Vagina (tissue), 2 donors: ENCODE results near the gene TMEM44. TPM values are rescaled to one million over a fixed set of nuclear protein-coding genes. Genes with fewer than 3 reads are reported as not detected.

Experiments
- DNase-seq, 2 donors: peaks; one replicate each; pipeline ENCODE4 v3.0.0-alpha.2; 2017; ENCODE audit errors: extremely low spot score in 2 of 2
- H3K27ac ChIP-seq: fragments of 200-600 bp; sonication (generic); one replicate; pipeline ENCODE4 v1.5.1; 2019
- H3K27me3 ChIP-seq: fragments of 200-600 bp; sonication (generic); one replicate; pipeline ENCODE4 v1.5.1; 2019
- H3K36me3 ChIP-seq, 2 donors: fragments of 200-600 bp; sonication (generic); one replicate each; pipeline ENCODE4 v1.5.1; 2017 to 2019
- H3K4me1 ChIP-seq: fragments of 200-600 bp; sonication (generic); one replicate; pipeline ENCODE4 v1.5.1; 2019
- H3K4me3 ChIP-seq, 2 donors: fragments of 200-600 bp; sonication (generic); 1 replicate in 1 of 2; 2 replicates in 1 of 2; pipeline ENCODE4 v1.5.1; 2016 to 2019
- H3K9me3 ChIP-seq: fragments of 200-600 bp; sonication (generic); one replicate; pipeline ENCODE4 v1.5.1; 2019
- POLR2A ChIP-seq, 2 donors: fragments of 450-650 bp; IDR thresholded peaks; one replicate each; pipeline ENCODE4 v1.6.1; 2017; ENCODE audit warnings: antibody characterized with exemption in 2 of 2, mild to moderate bottlenecking in 2 of 2, moderate library complexity in 2 of 2
- POLR2AphosphoS5 ChIP-seq, 2 donors: sonication (generic); formaldehyde crosslinking; IDR thresholded peaks; one replicate each; pipeline ENCODE4 v1.9.0; 2017; ENCODE audit warnings: antibody characterized with exemption in 2 of 2, mild to moderate bottlenecking in 2 of 2, low read depth in 1 of 2; ENCODE audit not compliant: insufficient read depth in 1 of 2
- intact Hi-C: fragments of 100-400 bp; cut with DNase I; formaldehyde crosslinking; loops from one replicate; pipeline ENCODE4 v1.15.1; 2023
- total RNA-seq: library from RNA; depleted of rRNA; stranded (reverse); fragments of >200 nt; gene quantifications from one replicate; pipeline ENCODE4 v1.2.3, GENCODE V29; 2016
- TF ChIP-seq, protein P1 (sequence below), 3 experiments: fragments of 450-650 bp in 2 of 3; fragments of 200-600 bp in 1 of 3; sonication (generic) in 1 of 3; IDR thresholded peaks; one replicate each; pipeline ENCODE4 v1.5.1; 2017 to 2019; ENCODE audit warnings: antibody characterized with exemption in 3 of 3, mild to moderate bottlenecking in 2 of 3, moderate library complexity in 2 of 3

Gene TMEM44
- total RNA-seq, 1 donor from 2014 or later: 11.0 TPM

DNA sequence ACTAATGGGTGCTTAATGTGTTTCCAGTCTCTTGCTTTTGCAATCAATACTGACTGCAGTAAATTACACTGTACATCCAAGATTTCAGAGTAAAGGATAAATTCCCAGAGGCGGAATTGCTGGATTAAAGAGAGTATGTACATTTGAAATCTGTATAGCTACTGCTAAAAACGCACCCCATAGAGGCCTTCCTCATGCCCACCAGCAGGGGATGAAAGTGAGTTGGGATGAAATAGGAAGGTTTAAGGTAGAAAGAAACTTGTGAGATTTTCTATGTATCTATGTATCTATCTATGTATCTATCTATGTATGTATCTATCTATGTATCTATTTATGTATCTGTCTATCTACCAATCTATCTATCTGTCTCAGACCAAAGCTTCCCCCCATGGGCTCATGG is 28.4 kb downstream of the TMEM44 start:
- H3K36me3 ChIP-seq: no peaks in the 10 kb centered on the region
- H3K4me3 ChIP-seq: no peak overlapping the region
- H3K9me3 ChIP-seq: no peaks in the 10 kb centered on the region
- H3K4me1 ChIP-seq: no peaks in the 10 kb centered on the region
- DNase-seq: no peak
- intact Hi-C loops: no loop called here
- TF ChIP-seq POLR2A (IDR thresholded peaks at IDR 0.05) (no peak), POLR2AphosphoS5 (IDR thresholded peaks at IDR 0.05; ENCODE audit: insufficient read depth in 1 of 2, low read depth in 1 of 2) (no peak)
- TF ChIP-seq, protein P1, sequence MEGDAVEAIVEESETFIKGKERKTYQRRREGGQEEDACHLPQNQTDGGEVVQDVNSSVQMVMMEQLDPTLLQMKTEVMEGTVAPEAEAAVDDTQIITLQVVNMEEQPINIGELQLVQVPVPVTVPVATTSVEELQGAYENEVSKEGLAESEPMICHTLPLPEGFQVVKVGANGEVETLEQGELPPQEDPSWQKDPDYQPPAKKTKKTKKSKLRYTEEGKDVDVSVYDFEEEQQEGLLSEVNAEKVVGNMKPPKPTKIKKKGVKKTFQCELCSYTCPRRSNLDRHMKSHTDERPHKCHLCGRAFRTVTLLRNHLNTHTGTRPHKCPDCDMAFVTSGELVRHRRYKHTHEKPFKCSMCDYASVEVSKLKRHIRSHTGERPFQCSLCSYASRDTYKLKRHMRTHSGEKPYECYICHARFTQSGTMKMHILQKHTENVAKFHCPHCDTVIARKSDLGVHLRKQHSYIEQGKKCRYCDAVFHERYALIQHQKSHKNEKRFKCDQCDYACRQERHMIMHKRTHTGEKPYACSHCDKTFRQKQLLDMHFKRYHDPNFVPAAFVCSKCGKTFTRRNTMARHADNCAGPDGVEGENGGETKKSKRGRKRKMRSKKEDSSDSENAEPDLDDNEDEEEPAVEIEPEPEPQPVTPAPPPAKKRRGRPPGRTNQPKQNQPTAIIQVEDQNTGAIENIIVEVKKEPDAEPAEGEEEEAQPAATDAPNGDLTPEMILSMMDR (IDR thresholded peaks at IDR 0.05): no peak
- no peak overlapping the region for H3K27ac ChIP-seq
- no peaks in the 10 kb centered on the region for H3K27me3 ChIP-seq

DNA sequence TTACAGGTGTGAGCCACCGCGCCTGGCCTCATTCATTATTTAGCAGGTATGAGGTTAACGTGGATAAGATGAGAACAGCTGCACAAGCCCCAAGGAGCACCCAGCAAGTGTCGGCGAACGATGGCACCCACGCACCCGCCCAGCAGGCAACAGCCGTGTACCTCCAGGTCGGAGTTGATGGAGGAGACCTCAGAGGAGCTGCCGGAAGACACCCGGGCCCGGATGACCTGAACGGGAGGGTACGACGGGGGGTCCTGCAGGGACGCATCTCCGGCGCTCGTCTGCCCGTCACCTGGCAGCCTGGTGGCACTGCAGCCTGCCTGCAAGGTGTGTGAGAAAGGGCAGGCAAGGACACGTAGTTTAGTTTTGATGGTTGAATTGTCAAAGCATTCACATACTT is 29.1 kb downstream of the TMEM44 start:
- TF ChIP-seq POLR2A (IDR thresholded peaks at IDR 0.05) (no peak), POLR2AphosphoS5 (IDR thresholded peaks at IDR 0.05; ENCODE audit: insufficient read depth in 1 of 2, low read depth in 1 of 2) (no peak)
- TF ChIP-seq, protein P1 (IDR thresholded peaks at IDR 0.05): no peak
- H3K4me1 ChIP-seq: no peaks in the 10 kb centered on the region
- no peak overlapping the region for H3K4me3 ChIP-seq
- no peak for DNase-seq
- no peaks in the 10 kb centered on the region for H3K36me3 ChIP-seq
- intact Hi-C loops: no loop called here
- H3K27ac ChIP-seq: no peak overlapping the region
- no peaks in the 10 kb centered on the region for H3K9me3 ChIP-seq
- no peaks in the 10 kb centered on the region for H3K27me3 ChIP-seq

DNA sequence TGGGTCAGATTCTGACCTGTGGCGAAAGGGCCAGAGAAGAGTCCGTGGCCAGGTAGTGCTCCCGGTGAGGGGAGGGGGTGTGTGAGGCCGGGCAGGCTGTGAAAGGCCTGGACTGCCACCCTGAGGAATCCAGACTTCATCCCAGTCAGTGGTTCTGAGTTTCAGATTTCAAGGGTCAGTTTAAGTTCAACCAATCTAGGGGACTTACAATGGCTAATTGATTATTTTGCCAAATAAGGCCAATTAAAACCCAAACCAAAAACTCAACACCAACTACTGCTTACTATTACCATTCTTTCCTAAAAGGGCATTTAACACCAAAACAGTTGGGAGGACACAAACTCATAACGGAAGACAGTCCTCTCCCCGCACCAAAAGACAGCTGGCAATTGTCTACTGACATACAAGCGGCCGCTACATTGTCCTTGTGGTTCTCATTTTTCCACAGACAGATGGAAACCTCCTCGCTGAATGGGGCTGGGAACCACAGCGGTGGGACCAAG is 30.5 kb downstream of the TMEM44 start:
- no peaks in the 10 kb centered on the region for H3K4me1 ChIP-seq

DNA sequence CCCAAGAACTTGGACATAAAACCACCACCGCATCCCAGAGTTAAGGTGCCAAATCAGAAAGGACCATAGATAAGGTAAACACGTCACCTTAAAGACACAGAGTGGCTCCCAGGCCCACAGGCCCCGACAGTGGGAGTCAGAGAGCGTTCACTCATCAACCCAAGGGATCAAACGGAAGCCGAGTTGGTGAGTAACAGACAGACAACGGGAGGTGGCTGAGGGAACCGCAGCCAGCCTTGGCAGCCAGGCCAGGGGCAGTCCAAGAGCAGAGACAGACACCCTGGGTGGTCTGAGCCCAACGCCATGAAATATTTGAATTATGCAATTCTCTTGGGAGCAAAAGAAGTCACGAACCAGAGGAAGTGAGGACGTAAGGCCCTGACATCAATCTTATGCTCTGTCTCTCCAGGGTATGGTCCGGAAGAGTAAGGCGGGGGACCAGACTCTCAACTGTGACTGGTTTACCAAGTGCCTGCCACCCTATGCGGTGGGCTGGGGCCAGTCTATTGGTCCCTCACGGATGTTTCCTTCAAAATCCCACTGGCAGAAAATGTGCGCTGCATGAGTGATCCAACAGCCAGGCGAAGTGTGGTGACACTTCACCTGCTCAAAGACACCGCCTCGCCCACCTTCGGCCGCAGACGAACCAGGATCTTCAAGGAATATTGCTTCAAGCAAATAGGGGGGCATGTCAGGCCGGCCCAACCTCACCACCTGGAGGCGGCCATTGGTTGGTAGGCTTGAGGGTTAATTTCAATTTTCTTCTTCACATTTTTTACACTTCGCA is 34.3 kb downstream of the TMEM44 start:
- no peak for DNase-seq
- H3K9me3 ChIP-seq: no peaks in the 10 kb centered on the region
- peaks cover 5% of the 10 kb centered on the region for H3K4me1 ChIP-seq
- H3K4me3 ChIP-seq: no peak overlapping the region
- H3K27ac ChIP-seq: no peak overlapping the region
- no peaks in the 10 kb centered on the region for H3K27me3 ChIP-seq
- no peaks in the 10 kb centered on the region for H3K36me3 ChIP-seq
- intact Hi-C loops: no loop called here
- TF ChIP-seq, protein P1 (IDR thresholded peaks at IDR 0.05): no peak

More for the DNA sequence above, 30.5 kb downstream of the TMEM44 start:
- no peak for DNase-seq
- Histone ChIP-seq H3K36me3 (no peaks in the 10 kb centered on the region), H3K27ac (no peak overlapping the region), H3K27me3 (no peaks in the 10 kb centered on the region), H3K9me3 (no peaks in the 10 kb centered on the region), H3K4me3 (no peak overlapping the region)
- TF ChIP-seq, protein P1 (IDR thresholded peaks at IDR 0.05): no peak
- TF ChIP-seq POLR2AphosphoS5 (IDR thresholded peaks at IDR 0.05; ENCODE audit: insufficient read depth in 1 of 2, low read depth in 1 of 2) (no peak), POLR2A (IDR thresholded peaks at IDR 0.05) (no peak)
- intact Hi-C loops: no loop called here

DNA sequence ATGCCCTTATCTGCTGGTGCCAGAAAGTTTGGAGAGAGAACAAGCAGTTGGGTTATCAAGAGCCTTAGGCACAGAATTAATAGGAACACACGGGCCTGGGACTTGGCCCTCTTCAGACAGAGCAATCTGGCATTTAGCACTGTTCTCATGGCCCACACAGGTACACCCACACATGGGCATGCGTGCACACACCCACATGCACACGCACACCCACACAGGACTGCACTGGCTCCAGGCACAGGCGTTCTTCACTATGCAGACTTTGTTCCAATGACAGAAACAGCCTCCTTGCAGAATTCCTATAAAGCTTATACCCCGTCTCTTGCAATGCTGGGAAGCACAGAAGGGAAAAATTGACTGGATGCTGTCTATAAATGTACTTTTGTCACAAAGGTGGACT is 36.3 kb downstream of the TMEM44 start:
- H3K4me1 ChIP-seq: peaks cover 23% of the 10 kb centered on the region
- no peaks in the 10 kb centered on the region for H3K27me3 ChIP-seq
- H3K36me3 ChIP-seq: no peaks in the 10 kb centered on the region
- no peak overlapping the region for H3K4me3 ChIP-seq
- TF ChIP-seq, protein P1 (IDR thresholded peaks at IDR 0.05): no peak
- TF ChIP-seq POLR2AphosphoS5 (IDR thresholded peaks at IDR 0.05; ENCODE audit: insufficient read depth in 1 of 2, low read depth in 1 of 2): no peak
- TF ChIP-seq POLR2A (IDR thresholded peaks at IDR 0.05): no peak
- intact Hi-C loops: no loop called here
- H3K9me3 ChIP-seq: no peaks in the 10 kb centered on the region
- H3K27ac ChIP-seq: no peak overlapping the region
- no peak for DNase-seq
